HG02938 (cell line): ENCODE data around the gene TSPAN4.

ENCODE experiments used
- ATAC-seq: cut with Tn5 transposase; IDR thresholded peaks from one replicate; pipeline ENCODE4 v1.9.1; 2021; ENCODE audit warnings: mild to moderate bottlenecking, moderate library complexity; ENCODE audit not compliant: unreplicated experiment

Gene TSPAN4, protein sequence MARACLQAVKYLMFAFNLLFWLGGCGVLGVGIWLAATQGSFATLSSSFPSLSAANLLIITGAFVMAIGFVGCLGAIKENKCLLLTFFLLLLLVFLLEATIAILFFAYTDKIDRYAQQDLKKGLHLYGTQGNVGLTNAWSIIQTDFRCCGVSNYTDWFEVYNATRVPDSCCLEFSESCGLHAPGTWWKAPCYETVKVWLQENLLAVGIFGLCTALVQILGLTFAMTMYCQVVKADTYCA

DNA sequence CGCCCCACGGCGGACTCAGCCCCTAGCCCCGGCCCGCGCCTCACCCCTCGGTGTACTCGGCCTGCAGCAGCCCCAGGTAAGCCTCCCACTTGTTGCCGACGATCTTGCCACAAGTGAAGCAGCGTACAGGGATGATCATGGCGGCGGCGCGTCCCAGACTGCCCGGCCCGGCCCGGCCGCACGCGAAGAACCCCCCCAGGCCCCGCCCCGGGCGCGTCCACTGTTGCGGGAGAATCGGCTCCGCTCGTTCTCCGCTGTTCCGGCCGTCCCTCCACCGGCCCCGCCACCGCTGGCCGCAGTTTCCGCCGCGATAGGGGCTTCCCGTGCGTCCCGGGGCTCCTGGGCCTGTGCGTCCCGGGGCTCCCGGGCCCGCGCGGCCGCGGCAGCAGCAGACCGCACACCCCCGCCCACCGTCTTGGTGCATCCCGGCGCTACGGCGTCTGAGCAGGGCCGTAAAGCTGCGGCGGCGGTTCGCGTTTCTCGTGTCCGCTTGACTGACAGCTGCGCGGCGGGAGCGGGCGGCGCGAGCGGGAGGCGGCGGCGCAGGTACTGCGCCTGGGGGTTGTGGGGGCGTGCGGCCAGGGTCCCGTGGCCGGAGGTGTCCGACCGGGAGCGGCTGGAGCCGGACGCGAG lies at the start of gene TSPAN4, which contains the start of gene POLR2L:
TSPAN4 (plus strand) TSS at position 483 of the 633 bp plus-strand sequence. CDS start 7,453 bp downstream, outside the sequence.
POLR2L (minus strand) TSS at position 160 of the 633 bp plus-strand sequence; CDS start at position 139, 21 bp downstream.
- peak; percentile 60 for ATAC-seq

DNA sequence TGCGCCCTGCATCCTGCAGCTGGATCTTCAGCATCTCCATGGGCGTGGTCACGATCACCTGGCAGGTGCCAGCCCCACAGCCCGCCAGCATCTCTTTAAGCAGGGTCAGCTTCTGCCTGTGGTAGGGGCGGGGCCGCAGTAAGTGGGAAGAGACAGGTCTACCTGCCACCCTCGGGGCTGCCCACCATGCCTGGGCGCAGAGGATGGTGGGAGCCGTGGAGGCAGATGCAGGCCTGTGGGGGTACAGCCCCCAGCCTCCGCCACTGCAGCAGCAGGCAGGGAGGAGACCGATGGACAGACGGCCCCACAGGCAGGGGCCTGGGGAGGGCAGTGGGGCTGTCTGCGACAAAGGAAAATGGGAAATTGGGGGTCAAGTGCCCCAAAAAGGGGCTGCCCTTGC lies 49.8 kb upstream of the TSPAN4 start:
- no peak for ATAC-seq

DNA sequence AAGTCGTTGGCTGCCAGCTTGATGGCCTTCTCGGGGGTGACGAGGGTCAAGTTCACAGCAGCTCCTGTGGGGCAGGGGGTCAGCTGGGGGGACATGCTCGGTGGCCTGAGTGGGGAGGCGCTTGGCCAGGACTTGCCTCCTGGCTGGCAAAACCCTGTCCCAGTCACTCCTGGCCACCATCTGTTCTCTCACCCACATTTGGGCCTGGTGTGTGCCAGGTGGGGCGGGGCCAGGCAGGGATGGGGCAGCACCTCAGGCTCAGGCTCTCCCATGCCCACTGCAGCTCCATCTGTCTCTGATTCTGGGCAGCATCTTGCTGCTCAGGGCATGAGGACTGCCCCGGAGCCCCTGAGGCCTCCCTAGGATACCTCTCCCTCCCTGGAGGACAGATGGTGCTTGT lies 49.1 kb upstream of the TSPAN4 start:
- ATAC-seq: no peak

DNA sequence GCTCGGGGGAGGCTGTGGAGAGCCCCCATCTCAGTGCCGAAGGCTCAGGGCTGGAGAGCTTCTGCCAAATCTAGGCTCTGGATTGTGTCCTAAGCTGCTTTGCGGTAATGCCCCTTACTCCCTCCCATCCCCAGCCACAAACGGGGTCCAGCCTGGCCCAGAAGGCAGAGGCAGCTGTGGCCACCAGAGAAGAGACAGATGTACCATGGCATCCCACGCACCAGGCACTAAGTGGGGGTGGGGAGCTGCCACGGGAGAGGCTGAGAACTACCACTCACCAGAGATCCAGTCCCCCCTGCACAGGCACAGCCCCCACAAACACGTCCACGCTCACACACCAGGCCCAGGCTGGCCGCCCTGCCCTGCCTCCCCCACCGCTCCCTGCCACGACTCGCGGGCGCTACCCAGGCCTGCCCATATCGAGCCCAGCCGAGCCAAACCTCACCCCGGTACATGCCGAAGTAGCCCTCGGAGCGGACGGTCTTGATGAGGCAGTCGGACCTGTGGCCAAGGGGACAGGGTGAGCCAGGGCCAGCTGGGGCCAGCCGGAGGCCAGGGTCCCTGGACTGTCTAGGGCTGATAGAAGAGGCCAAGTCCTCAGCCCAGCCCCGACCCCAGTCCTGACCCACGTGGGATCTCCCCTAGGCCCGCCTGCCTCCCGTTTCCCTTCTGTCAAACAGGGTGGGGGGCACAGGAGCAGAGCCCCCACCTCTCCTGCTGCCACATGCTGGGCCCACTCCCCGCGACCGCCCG lies 48.5 kb upstream of the TSPAN4 start:
- ATAC-seq: no peak

DNA sequence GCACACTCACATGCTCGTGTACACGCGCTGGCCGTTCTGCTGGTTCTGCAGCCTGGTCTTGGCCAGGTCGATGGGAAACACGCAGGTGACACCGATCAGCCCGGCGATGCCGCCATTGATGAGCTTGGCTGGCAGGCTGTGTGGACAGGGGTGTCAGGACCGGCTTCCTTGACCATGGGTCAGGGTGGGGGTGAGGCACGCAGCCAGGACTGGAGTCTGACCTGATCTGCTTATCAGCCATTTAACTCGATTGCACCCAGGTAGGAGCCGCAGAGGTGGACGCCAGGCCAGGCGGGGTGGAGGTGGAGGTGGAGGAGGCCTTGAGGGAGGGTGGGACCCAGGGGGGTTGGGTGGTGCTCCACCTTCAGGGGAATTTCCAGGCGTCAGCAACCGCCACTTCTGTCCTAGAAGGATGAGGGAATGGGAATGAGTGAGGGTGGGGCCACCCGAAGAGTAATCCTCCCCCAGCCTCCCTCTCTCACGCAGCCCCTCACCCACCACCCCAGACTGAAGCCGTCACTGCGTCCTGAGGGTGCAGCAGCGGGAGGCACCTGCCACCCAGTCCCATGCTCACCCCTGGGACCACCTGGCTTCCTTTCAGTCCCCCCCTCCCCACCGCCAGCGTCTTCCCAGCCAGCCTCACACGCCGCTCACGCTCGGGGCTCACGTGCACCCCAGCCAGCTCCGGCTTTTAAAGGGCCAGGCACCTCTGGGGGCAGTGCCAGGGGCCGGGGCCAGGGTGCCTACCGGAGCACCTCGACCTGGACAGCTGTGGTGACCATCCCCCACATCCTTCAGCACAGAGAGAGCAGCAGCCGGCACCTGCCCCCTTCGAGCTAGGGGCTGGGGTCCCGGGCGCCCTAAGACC lies 47.7 kb upstream of the TSPAN4 start:
- no peak for ATAC-seq

DNA sequence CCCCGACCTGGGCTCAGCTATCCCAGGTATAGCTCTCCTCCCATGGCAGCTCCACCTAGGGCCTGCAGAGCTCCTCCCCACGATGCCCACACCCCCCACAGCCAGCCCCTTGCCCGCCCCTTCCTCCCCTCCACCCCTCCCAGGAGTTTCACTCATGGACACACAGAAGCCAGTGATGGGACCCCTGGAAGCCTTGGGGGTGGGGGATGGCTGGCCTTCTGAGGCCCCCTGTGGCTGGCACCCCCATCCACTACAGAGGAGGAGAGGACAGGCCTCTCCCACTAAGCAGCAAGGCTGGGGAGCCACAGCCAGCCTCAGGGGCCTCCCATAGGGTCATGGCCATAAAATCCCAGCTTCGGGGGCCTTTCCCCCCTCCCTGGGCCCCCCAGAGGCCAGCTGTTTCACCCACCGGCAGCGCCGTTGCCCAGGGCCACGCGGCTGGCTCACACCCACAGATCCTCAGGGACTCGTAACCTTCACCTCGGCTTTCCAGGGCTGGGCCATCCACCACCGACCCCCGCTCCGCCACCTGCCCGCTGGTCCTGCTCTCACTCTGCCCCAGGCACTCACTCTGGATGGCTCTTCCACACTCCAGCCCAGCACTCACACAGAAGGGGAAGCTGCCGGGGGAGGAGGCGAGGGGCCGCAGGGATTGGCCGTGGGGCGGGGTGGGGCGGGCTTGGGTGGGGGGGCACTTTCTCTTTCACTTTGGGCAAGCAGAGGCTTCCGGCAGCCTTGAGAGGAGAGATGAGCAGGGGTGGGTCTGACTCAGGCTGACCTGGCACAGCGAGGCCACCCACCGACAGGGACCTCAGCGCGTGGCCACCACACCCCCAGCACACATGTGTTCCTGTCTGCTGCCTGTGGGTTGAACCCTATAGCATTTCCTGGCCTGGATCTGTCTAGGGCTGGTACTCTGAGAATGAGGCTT lies 46.8 kb upstream of the TSPAN4 start:
- no peak for ATAC-seq

DNA sequence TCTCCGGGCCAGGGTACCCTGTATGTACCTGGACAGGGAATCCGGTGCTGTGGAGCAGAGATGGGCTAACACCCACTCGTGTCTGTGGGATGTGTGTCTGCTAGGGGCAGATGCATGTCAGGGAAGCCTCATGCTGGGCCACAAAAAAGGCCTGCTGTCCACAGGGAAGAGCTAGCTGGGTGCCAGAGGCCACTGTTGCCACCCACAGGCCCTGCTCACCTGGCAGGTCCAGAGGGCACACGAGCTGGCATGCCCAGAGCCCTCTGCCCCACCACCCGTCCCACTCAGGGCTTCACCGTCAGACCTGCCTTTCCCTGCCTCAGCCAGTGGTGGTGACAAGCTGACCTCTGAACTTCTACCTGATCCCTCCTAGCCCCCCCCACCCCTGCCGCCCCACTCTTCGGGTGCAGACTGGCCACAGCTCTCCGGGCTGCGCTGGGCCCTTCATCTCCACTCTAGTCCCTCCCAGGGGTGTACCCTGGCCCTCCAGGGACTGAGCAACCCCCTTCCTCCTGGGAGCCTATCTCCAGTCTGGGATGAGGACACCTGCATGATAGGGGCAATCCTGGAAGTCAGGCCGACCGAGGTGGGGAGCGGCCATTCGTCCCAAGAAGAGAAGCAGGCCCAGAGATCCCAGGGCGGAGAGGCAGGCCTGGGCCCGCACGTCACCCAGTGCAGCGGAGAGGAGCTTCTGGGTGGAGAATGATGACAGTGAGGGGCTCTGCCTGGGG lies 45.9 kb upstream of the TSPAN4 start:
- no peak for ATAC-seq

DNA sequence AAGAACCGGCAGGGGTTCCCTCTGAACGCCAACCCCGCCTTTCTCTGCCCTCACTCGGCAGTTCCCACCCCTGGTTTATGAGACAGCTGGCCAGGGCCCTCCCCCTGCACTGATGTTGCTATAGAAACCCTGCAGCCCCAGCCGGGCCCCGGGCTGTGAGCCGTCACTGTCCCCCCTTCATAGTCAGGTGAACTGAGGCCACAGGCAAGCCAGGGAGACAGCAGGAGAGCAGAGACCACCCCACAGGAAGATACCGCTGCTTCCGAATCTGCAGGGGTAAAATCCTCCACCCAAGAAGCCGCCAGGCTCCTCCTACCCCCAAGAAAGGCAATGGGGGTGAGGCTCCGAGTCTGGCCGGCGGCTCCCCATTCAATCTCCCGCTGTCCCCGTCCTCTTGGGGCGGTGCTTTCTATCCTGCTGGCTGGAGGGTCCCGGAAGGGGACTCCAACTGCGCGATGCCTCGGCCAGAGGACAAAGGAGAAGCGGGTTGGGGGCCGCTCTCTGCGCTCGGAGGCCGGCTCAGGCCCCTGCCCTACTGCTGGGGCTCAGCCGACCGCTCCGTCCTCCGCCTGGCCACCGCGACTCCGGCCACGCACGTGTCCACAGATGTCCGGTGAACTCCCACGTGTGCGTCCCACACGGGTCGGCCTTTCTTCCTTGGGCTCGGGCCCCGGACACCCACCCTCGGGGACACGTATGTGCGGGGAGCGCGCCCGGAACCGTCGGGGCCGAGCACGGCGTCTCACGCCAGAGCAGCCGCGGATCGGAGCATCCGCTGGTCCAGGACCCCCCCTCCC lies 45.2 kb upstream of the TSPAN4 start:
- ATAC-seq: peak; percentile 36

DNA sequence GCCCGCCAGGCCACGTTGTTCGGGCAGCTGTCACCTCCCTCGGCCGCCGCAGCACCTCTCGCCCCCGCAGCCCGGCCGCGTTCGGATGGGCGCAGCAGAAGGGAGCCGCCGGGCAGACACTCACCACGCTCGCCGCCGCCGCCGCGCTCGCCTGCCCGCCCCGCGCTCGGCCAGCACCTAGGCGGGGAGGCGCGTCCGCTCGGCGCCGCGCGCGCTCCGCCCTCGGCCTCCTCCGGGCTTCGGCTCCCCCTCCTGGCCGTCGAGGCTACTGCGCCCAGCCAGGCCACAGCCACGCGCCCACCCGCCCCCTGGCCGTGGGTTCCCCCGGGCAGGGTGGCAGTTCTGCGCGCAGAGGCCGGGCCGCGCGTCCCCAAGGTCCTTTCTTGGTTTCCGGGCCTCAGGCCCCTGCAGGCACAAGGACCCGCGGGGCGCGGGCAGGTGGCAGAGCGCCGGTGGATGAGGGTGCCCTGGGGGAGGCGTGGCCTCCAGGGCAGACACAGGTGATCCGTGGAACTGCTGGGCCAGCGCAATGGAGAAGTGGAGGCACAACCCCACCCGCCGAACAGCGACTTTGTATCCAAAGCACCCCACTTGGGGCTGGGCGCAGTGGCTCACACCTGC lies 44.4 kb upstream of the TSPAN4 start, which contains the start of gene SLC25A22:
SLC25A22 (minus strand) TSS at position 189 of the 621 bp plus-strand sequence. CDS start 3,275 bp downstream, outside the sequence.
- peak; percentile 36 for ATAC-seq

DNA sequence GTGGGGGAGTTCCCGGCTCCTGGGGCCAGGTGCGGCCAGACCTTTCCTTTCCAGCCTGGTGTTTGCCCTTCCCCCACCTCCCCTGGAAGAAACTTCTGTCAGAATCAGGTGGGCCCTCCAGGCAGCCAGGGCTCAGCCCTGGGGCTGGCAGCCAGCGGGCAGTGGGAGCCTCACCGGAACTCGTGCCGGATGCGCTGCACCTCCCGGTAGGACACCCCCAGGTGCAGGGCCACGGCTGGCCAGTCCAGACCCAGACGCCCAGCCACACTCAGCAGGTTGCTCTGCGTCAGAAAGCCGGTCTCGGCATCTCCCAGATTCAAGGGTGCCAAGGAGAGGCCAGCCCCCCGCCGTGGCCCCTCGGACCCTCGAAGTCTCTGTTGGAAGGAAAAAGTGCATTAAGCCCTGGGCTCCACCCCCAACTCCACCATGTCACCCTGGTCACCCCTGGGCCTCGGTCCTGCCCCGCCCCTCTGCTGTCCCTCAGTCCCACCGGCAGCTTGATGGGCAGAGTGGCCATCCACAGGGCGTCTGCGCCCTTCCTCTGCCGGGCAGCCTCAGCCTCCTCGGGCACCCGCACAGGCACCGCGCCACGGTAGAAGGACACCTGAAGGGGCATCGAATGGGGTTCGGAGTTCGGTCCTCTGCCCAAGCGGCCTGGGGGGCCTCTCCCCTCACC lies 42.9 kb upstream of the TSPAN4 start:
- ATAC-seq: no peak

DNA sequence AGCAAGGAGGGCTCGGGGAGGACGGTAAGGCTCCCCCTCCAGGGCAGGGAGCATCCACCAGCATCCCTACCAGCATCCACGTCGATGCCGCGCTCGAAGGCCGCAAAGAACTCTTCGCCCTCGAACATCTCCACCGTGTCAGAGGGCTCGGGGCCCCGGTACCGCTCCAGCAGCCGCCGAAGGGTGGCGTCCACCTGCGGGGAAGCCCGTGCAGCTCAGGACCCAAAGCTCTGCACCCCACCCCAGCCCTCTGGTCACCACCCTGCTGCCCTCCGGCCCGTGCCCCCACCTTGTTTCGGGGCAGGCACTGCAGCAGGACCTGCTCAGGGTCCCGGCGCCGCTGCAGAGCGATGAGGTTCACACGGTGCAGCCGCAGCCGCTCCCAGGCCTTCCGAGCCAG lies 42.2 kb upstream of the TSPAN4 start:
- ATAC-seq: no peak

DNA sequence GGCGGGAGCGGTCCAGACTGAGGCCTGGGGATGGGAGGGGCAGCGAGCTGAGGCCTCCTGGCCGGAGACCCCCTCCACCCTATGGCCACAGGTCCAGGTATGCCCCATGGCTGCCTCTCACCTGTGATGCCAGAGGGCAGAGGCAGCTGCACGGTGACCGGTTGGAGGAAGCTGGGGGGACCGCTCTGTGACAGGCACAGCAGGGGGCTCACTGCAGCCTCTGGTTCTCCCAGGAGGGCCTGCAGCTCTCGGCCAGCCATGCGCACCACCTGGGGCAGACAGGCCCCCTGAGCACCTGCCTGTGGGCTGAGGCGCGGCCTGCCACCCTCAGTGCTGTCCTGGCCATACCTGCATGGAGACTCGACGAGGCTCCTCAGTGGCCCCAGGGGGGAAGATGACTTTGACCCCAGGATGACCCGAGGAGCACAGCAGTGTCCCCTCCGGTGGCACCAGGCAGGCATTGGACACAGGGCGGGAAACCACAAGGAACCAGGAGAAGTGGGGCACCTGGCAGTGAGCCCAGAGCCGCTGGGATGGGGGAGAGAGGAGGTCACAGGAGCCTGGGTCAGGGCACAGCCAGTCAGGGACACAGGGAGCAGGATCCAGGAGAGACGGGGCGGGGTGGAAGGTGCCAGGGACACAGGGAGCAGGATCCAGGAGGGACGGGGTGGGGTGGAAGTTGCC lies 41.4 kb upstream of the TSPAN4 start:
- no peak for ATAC-seq

DNA sequence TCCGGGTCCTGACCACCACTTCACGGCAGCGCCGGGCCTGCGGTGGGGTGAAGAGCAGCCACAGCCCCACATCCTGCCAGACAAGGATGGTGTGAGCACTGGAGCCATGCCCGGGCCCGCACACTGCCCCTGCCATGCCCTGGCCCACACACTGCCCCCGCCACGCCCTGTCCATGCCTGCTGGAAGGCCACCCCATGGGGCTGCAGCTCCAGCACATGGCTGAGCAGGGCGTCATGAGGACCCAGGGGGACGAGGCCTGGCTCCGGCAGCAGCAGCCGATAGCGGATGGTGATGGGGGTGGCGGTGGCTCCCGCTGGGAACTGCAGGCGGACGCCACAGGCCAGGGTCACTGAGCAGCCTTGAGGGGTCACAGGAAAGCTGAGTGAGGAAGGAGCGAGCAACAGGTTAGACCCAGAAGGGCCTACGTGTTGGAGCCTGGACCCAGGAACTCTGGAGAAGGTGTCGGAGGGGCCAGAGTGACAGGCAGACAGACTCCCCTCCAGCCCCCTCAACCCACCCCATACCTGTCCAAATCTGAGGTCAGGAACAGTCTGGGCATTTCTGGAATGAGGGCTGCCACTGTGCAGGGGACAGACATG lies 40.5 kb upstream of the TSPAN4 start:
- ATAC-seq: no peak

DNA sequence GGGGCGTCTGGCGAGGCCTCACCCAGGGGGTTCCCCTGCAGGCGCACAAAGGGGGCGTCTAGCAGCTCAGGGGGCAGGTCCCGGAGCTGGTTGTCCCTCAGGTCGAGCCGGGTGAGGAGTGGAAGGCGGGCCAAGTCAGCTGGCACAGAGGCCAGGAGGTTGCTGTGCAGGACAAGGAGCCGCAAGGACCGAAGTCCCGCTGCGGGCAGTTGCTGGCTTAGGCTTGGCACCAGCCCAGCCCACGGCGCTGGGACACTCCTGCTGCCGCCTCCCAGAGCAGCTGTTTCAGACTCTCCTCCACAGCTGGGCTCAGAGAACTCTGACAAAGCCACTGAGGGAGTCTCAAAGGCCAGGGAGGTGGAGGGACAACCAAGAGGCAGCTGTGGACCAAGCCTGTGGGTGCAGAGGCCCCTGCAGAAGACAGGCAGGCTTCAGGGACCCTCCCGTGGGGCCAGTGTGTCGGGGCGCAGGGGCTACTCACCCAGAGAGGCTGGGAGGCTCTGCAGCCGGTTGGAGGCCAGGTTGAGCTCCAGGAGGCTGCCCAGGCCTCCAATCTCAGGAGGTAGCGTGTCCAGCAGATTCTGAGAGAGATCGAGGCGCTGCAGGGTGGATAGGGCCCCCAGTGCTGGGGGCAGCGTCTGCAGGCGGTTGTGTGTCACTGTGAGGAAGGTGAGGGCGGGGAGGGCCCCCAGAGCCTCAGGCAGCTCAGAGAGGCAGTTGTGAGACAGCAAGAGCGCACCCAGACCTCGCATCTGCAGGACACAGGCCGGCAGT lies 39.8 kb upstream of the TSPAN4 start:
- ATAC-seq: no peak

DNA sequence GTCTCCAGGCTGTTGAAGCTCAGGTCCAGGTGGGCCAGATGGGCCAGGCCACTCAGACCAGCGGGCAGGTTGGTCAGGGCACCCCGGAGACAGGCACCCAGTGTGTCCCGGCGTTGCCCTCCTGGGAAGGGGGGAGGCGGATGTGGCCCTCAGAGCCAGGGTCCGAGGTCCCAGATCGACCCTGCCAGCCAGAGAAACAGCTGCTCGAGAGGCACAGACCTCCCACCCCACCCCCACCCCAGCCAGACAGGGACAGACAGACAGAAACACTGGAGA lies 39.2 kb upstream of the TSPAN4 start:
- ATAC-seq: no peak
